PC-3 (cell line): ENCODE data around the gene GPRC5C. TPM values are rescaled to one million over a fixed set of nuclear protein-coding genes. Genes with fewer than 3 reads are reported as not detected.

ENCODE experiments used
- ATAC-seq: fragments of 200-7000 bp; cut with Tn5 transposase; 2 replicates; pipeline ENCODE4 v1.9.1; 2020; ENCODE audit warnings: mild to moderate bottlenecking, moderate library complexity
- BruUV-seq: library from RNA; stranded (reverse); fragments of 400-500 nt; replicated peaks from 2 replicates; lab custom pipeline; 2021; lab: Mats Ljungman, UMichigan
- CTCF ChIA-PET: fragments of 300-600 bp; sonication (Branson Sonifier 250); formaldehyde crosslinking; loops from one replicate; lab custom pipeline; 2022; ENCODE audit warnings: antibody characterized with exemption; lab: Charles Lee
- POLR2A ChIA-PET: fragments of 300-600 bp; sonication (Branson Sonifier 250); formaldehyde crosslinking; loops from one replicate; lab custom pipeline; 2022; ENCODE audit warnings: antibody characterized with exemption; ENCODE audit not compliant: unreplicated experiment; lab: Charles Lee
- DNase-seq: peaks from one replicate; pipeline ENCODE4 v3.0.0-alpha.2; 2015
- H2AFZ ChIP-seq: fragments of 300-600 bp; sonication (generic); 2 replicates; pipeline ENCODE4 v1.6.0; 2016; ENCODE audit warnings: antibody characterized with exemption, low read length
- H3F3A ChIP-seq: fragments of 300-600 bp; sonication (generic); one replicate; pipeline ENCODE4 v1.6.0; 2017; ENCODE audit warnings: antibody characterized with exemption, low read length, control low read depth, mild to moderate bottlenecking; ENCODE audit not compliant: unreplicated experiment
- H3K27ac ChIP-seq: fragments of 300-600 bp; sonication (generic); 2 replicates; pipeline ENCODE4 v1.5.1; 2016; ENCODE audit warnings: mild to moderate bottlenecking, low read length
- H3K27me3 ChIP-seq: fragments of 300-600 bp; sonication (generic); 2 replicates; pipeline ENCODE4 v1.6.1; 2016; ENCODE audit warnings: low read length, mixed read lengths
- H3K36me3 ChIP-seq: fragments of 300-600 bp; sonication (generic); 2 replicates; pipeline ENCODE4 v1.6.1; 2016; ENCODE audit warnings: low read depth, mixed run types, low read length, mixed read lengths
- H3K4me1 ChIP-seq: fragments of 300-600 bp; sonication (generic); 2 replicates; pipeline ENCODE4 v1.5.1; 2016; ENCODE audit warnings: low read length; ENCODE audit not compliant: insufficient read depth
- H3K4me2 ChIP-seq: fragments of 300-600 bp; sonication (generic); 2 replicates; pipeline ENCODE4 v1.6.0; 2016; ENCODE audit warnings: low read length
- H3K4me3 ChIP-seq: fragments of 300-600 bp; sonication (generic); 2 replicates; pipeline ENCODE4 v1.5.1; 2016; ENCODE audit warnings: mild to moderate bottlenecking, low read length, mixed read lengths
- H3K79me2 ChIP-seq: fragments of 300-600 bp; sonication (generic); 2 replicates; pipeline ENCODE4 v1.6.1; 2017; ENCODE audit warnings: low read length, mixed read lengths
- H3K9ac ChIP-seq: fragments of 300-600 bp; sonication (generic); 2 replicates; pipeline ENCODE4 v1.6.0; 2016; ENCODE audit warnings: mild to moderate bottlenecking, low read length
- H3K9me2 ChIP-seq: fragments of 300-600 bp; sonication (generic); replicated peaks from 2 replicates; pipeline ENCODE4 v1.6.1; 2016; ENCODE audit warnings: mixed run types, low read length, mixed read lengths
- H3K9me3 ChIP-seq: fragments of 300-600 bp; sonication (generic); 2 replicates; pipeline ENCODE4 v1.6.1; 2016; ENCODE audit warnings: low read length, mixed read lengths
- H4K20me1 ChIP-seq: fragments of 300-600 bp; sonication (generic); 2 replicates; pipeline ENCODE4 v1.6.1; 2016; ENCODE audit warnings: low read length, mixed read lengths
- CTCF ChIP-seq: fragments of 300-600 bp; sonication (generic); conservative IDR thresholded peaks from 2 replicates; pipeline ENCODE4 v1.5.1; 2017; ENCODE audit warnings: antibody characterized with exemption, low read depth, mild to moderate bottlenecking, low read length
- EZH2 ChIP-seq: fragments of 300-600 bp; sonication (generic); IDR thresholded peaks from one replicate; pipeline ENCODE4 v1.6.1; 2017; ENCODE audit warnings: antibody characterized with exemption, mild to moderate bottlenecking, low read length; ENCODE audit not compliant: unreplicated experiment
- EZH2phosphoT487 ChIP-seq: fragments of 300-600 bp; sonication (generic); IDR thresholded peaks from 2 replicates; pipeline ENCODE4 v1.6.1; 2018; ENCODE audit warnings: mild to moderate bottlenecking, antibody characterized with exemption, low read length, borderline replicate concordance
- intact Hi-C: fragments of 100-400 bp; cut with micrococcal nuclease; formaldehyde crosslinking; loops from 2 replicates; pipeline ENCODE4 v1.9.0; 2023
- total RNA-seq: library from RNA; depleted of rRNA; stranded (reverse); fragments of >200 nt; gene quantifications from 2 replicates; pipeline ENCODE4 v1.2.3, GENCODE V29; 2014

GPRC5C gene
- total RNA-seq, 1 experiment from 2014 or later = 209 TPM

DNA sequence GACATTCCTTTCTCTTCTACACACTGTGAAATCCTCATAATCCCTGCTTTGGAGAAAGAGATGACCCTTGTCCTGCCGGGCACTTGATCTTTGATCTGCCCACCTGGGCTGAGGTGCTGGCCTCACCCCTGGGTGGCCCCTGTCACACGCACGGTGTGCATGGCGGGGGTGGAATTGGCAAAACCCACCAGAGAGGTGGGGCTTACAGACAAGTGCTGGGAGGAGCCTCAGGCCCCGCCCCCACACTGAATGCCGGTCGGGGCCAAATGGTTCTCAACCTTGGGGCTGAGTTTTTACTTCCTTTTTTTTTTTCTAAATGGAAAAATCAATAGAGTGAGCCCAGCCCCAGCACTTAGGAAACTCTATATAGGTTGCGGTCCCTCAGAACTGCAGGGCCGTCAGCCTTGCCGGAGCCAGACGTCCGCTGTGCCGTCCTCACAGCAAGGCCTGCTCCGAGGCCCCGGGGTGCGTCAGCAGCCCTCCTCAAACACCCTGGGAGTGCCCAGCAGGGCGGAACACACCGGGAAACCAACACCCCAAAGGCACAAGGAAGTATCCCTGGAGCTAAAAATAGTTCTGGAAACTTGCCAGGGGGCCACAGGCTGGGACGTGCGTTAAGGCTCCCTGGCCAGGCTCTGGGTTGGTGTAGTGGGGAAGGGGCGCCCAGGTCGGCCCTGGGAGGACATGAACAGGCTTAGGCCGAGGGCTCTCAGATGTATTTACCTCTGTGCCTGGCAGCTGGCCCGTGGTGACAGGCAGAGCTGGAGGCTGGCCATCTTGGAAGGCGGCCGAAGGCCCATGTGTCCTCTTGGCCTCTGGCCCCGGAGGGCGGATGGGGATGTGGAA is 11.0 kb downstream of the GPRC5C start:
- BruUV-seq = no TSS peak
- intact Hi-C loops = no loop called here

GRCh38 chr17:74443516-74444296 is 11.8 kb downstream of the GPRC5C start:
- H3F3A ChIP-seq = no peaks in the 10 kb centered on the region
- no peaks in the 10 kb centered on the region for H3K9me2 ChIP-seq
- no peak overlapping the region for H2AFZ ChIP-seq
- H3K27ac ChIP-seq = peak overlapping the region; percentile 46
- H3K4me1 ChIP-seq = peaks cover 13% of the 10 kb centered on the region
- no peaks in the 10 kb centered on the region for H3K27me3 ChIP-seq
- H3K4me3 ChIP-seq = no peak overlapping the region
- intact Hi-C loops = no loop called here
- no TSS peak for BruUV-seq
- H4K20me1 ChIP-seq = 0 out of 2 replicates have a peak, but pooled peaks cover 7% of the 10 kb centered on the region
- no peak for DNase-seq
- ChIA-PET POLR2A (interaction anchor here (0.7 to 1.0 kb wide), 3 partner anchors 10 to 798 kb away, joined by 3 to 11 read pairs (median 4); no protein-coding TSS in a partner anchor), CTCF (interaction anchor here (1.1 kb wide), 1 partner anchor 63 kb away, joined by 3 read pairs; no protein-coding TSS in a partner anchor)
- H3K79me2 ChIP-seq = peaks cover 11% of the 10 kb centered on the region
- no peak for ATAC-seq
- no peaks in the 10 kb centered on the region for H3K9me3 ChIP-seq
- no peak overlapping the region for H3K9ac ChIP-seq
- peak overlapping the region; percentile 36; the same call in 1 of the 2 replicates for H3K4me2 ChIP-seq
- TF ChIP-seq EZH2 = no peak
- no peak for TF ChIP-seq CTCF
- no peak for TF ChIP-seq EZH2phosphoT487
- peaks cover 35% of the 10 kb centered on the region for H3K36me3 ChIP-seq

More for the DNA sequence above, 11.0 kb downstream of the GPRC5C start:
- H3K9ac ChIP-seq = no peak overlapping the region
- H3K27ac ChIP-seq = peak overlapping the region; percentile 46
- peaks cover 13% of the 10 kb centered on the region for H3K4me1 ChIP-seq
- DNase-seq = peak; percentile 51
- ChIA-PET CTCF (interaction anchor here (1.1 kb wide), 1 partner anchor 63 kb away, joined by 3 read pairs; no protein-coding TSS in a partner anchor), POLR2A (interaction anchor here (0.7 to 1.0 kb wide), 2 partner anchors 13 to 797 kb away, joined by 3 to 4 read pairs; no protein-coding TSS in a partner anchor)
- peaks cover 15% of the 10 kb centered on the region for H3K79me2 ChIP-seq
- TF ChIP-seq EZH2phosphoT487 (no peak), EZH2 (no peak), CTCF (no peak)
- H4K20me1 ChIP-seq = 0 out of 2 replicates have a peak, but pooled peaks cover 7% of the 10 kb centered on the region
- peak overlapping the region; percentile 36 for H3K4me2 ChIP-seq
- no peak overlapping the region for H2AFZ ChIP-seq
- ATAC-seq = peak; percentile 82
- H3K9me2 ChIP-seq = no peaks in the 10 kb centered on the region
- H3K9me3 ChIP-seq = no peaks in the 10 kb centered on the region
- H3K4me3 ChIP-seq = peak overlapping the region; percentile 24; the same call in 1 of the 2 replicates
- H3F3A ChIP-seq = no peaks in the 10 kb centered on the region
- peaks cover 34% of the 10 kb centered on the region for H3K36me3 ChIP-seq
- no peaks in the 10 kb centered on the region for H3K27me3 ChIP-seq
